Activated T-cell treated with anti-CD3 and anti-CD28 coated beads, Interleukin-2, amount 50 U/mL, for 24 hours (primary cell): Measurements from ENCODE around the gene PROS1.
"Not testable (repeated sequence)": the region's sequence is repeated elsewhere in the genome, so short reads cannot be mapped to it uniquely, and the experiment has no call there.

Source experiments
- DNase-seq: peaks from one replicate; pipeline ENCODE4 v3.0.0-alpha.2; 2020
- H3K27ac Mint-ChIP-seq: 2 replicates; pipeline ENCODE4 v1.8.0; 2020; ENCODE audit warnings: mild to moderate bottlenecking, mixed read lengths
- H3K27me3 Mint-ChIP-seq: 2 replicates; pipeline ENCODE4 v1.8.0; 2020; ENCODE audit warnings: mixed read lengths
- H3K36me3 Mint-ChIP-seq: 2 replicates; pipeline ENCODE4 v1.8.0; 2020; ENCODE audit warnings: low read depth, mixed read lengths
- H3K4me1 Mint-ChIP-seq: 2 replicates; pipeline ENCODE4 v1.8.0; 2020; ENCODE audit warnings: low read depth, mixed read lengths
- H3K4me3 Mint-ChIP-seq: 2 replicates; pipeline ENCODE4 v1.8.0; 2020; ENCODE audit warnings: mild to moderate bottlenecking, moderate library complexity, mixed read lengths
- H3K9me3 Mint-ChIP-seq: 2 replicates; pipeline ENCODE4 v1.8.0; 2020; ENCODE audit warnings: mixed read lengths

PROS1 gene

DNA sequence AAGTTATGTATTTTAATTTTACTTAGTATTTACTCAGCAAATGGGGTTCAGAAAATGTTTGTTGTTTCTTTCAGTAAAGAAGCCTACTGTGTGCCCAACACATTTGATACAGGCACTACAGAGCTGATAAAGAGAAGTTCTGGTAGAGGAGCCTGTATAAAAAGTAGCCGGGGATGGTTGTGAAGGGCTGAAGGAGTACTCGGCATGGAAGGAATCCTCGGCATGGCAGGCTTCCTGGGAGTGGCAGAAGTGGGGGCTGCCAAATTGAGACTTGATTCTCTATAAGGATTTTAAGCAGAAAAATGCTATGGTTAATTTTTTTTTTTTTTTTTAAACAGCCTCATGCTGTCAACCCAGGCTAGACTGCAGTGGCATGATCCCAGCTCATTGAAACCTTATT is 15.5 kb upstream of the PROS1 start:
- no peaks in the 10 kb centered on the region for H3K27me3 Mint-ChIP-seq
- peaks cover 4% of the 10 kb centered on the region for H3K4me1 Mint-ChIP-seq
- no peak overlapping the region for H3K27ac Mint-ChIP-seq
- H3K36me3 Mint-ChIP-seq = no peaks in the 10 kb centered on the region
- no peak for DNase-seq
- no peak overlapping the region for H3K4me3 Mint-ChIP-seq
- H3K9me3 Mint-ChIP-seq = no peaks in the 10 kb centered on the region

DNA sequence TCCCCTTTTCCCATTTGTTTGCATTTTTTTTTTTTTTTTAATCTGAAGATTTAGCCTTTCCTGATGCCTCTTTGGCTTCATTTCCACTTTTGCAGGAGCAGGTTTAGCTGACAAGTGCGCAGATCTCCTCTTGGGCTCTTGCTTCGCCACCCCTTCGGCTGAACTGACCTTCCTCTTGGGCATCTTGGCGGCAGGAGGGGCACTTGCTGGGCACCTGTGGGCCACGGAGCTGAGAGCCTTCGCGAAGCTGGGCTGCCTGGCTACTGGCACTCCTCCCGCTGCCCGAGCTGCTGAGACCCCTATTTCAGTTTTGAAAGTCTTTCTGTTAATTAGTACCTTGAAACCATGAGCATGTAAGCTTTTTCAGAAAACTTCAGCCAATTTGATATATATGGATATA is 15.1 kb upstream of the PROS1 start:
- H3K9me3 Mint-ChIP-seq = no peaks in the 10 kb centered on the region
- no peaks in the 10 kb centered on the region for H3K27me3 Mint-ChIP-seq
- no peaks in the 10 kb centered on the region for H3K36me3 Mint-ChIP-seq
- no peak overlapping the region for H3K27ac Mint-ChIP-seq
- H3K4me1 Mint-ChIP-seq = peaks cover under 1% of the 10 kb centered on the region
- DNase-seq = no peak
- H3K4me3 Mint-ChIP-seq = no peak overlapping the region

DNA sequence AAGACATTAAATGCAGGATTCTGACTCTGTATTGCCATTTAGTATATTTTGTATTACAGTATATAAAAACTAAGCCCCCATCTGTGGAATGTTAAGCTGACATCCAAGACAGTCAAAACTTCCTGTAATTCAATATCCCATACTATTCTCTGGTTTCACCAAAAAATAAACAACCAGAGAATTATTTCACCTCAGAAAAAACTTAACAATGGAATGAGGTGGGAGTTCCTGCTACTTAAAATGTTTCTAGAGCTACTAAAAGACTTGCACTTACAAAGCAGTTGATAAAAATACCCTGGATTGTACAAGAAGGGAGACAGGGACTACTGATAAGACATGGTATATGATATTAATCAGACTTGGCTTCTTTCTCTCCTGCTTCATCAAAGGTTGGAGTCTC is 14.6 kb upstream of the PROS1 start:
- H3K27ac Mint-ChIP-seq = no peak overlapping the region
- H3K36me3 Mint-ChIP-seq = no peaks in the 10 kb centered on the region
- H3K9me3 Mint-ChIP-seq = no peaks in the 10 kb centered on the region
- H3K4me3 Mint-ChIP-seq = no peak overlapping the region
- DNase-seq = no peak
- no peaks in the 10 kb centered on the region for H3K27me3 Mint-ChIP-seq
- H3K4me1 Mint-ChIP-seq = no peaks in the 10 kb centered on the region

DNA sequence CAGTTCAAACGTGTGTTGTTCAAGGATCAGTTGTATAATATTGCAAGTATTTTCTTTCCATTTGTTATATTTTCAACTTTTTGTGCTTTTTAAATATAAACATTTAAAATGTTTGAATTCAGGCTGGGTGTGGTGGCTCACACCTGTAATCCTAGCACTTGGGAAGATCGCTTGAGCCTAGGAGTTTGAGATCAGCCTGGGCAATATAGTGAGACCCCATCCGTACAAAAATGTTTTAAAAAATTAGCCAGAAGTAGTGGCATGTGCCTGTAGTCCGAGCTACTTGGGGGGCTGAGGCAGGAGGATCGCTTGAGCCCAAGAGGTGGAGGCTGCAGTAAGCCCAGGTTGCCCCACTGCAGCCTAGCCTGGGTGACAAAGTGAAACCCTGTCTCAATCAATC is 10.9 kb upstream of the PROS1 start:
- Mint-ChIP-seq H3K9me3 (no peaks in the 10 kb centered on the region), H3K4me1 (peaks cover 11% of the 10 kb centered on the region), H3K27me3 (no peaks in the 10 kb centered on the region), H3K27ac (no peak overlapping the region), H3K36me3 (peaks cover 5% of the 10 kb centered on the region), H3K4me3 (no peak overlapping the region)
- DNase-seq = no peak

DNA sequence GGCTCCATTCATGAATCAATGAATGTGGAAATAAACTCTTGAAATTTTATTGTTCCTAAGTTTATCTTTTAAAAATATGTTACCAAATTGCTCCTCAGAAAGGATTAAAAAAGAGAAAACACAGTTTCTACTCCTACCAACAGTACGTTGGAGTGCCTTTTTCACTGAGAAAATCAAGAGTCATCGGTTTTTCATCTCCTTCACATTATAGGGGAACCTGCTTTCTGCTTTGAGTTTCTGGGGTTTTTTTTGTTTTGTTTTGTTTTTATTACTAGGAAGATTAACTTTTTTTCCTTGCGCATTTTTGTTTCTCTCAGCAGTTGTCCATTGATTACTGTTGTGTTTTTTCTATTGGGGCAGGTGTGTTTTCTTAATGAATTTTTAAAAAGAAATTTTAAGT is 9.7 kb upstream of the PROS1 start:
- Mint-ChIP-seq H3K36me3 (peaks cover 5% of the 10 kb centered on the region), H3K27ac (no peak overlapping the region), H3K9me3 (no peaks in the 10 kb centered on the region), H3K4me1 (peaks cover 15% of the 10 kb centered on the region), H3K27me3 (no peaks in the 10 kb centered on the region), H3K4me3 (no peak overlapping the region)
- DNase-seq = no peak

DNA sequence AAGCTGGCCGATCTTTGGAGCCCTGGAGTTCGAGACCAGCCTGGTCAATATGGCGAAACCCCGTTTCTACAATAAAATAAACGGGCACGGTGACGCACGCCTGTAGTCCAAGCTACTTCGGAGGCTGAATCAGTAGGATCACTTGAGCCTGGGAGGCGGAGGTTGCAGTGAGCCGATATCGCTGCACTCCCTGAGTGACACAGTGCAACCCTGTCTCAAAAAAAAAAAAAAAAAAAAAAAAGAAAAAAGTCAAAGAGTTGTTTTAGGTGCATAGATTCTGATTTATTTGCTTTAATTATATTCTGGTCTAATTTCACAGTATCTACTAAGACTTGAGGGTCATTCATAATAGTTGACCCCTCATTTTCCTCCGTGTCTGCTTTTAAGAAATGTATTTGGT is 8.0 kb upstream of the PROS1 start:
- H3K9me3 Mint-ChIP-seq = no peaks in the 10 kb centered on the region
- peak overlapping the region; percentile 89 for H3K4me3 Mint-ChIP-seq
- no peaks in the 10 kb centered on the region for H3K27me3 Mint-ChIP-seq
- H3K27ac Mint-ChIP-seq = no peak overlapping the region
- peaks cover 5% of the 10 kb centered on the region for H3K36me3 Mint-ChIP-seq
- no peak for DNase-seq
- H3K4me1 Mint-ChIP-seq = peaks cover 15% of the 10 kb centered on the region

DNA sequence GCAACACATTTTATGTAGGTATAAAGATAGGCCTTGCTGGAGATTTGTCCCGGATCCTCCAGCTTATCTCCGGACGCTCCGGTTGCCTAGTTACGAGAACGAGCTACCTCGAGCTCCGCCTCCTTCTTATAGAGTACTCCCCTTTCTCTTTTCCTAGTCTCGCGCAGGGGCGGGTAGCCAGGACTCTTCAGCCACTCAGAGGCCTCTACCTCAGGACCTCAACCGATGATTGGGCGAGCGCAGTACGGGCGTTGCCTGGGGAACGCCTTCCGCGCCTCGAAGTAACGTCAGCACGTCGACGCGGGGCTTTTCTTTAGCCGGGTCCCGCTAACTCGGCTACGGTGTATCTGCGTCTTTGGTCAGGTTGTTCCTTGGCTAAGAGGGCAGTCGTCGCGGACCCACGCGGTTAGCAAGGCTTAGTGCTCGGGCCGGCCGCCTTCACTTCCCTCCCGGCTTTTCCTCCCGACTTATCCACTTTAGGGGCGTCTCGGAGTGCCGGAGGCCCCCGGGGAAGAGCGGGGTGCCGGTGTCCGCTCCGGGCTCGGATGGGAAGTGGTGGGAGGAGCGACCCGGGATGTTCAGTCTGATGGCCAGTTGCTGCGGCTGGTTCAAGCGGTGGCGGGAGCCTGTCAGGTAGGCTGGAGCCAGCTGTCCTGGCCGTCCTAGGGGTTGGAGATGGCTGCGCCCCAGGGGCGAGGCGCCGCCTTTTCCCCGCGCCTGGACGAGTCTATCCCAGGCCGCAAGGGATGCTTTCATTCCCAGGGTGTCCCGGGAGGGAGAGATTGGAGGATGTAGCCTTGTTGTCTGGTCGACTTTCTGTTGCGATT is 6.4 kb upstream of the PROS1 start, which contains the start of gene ARL13B:
Gene ARL13B (plus strand): TSS at position 306 of the 827 bp plus-strand sequence. CDS start 269 bp downstream, at position 575.
- no peaks in the 10 kb centered on the region for H3K27me3 Mint-ChIP-seq
- no peaks in the 10 kb centered on the region for H3K9me3 Mint-ChIP-seq
- peaks cover 5% of the 10 kb centered on the region for H3K36me3 Mint-ChIP-seq
- peak; percentile 91 for DNase-seq
- H3K4me1 Mint-ChIP-seq = peaks cover 15% of the 10 kb centered on the region
- peak within 1 kb of the TSS; percentile 85 for H3K27ac Mint-ChIP-seq
- H3K4me3 Mint-ChIP-seq = peak within 1 kb of the TSS; percentile 89

DNA sequence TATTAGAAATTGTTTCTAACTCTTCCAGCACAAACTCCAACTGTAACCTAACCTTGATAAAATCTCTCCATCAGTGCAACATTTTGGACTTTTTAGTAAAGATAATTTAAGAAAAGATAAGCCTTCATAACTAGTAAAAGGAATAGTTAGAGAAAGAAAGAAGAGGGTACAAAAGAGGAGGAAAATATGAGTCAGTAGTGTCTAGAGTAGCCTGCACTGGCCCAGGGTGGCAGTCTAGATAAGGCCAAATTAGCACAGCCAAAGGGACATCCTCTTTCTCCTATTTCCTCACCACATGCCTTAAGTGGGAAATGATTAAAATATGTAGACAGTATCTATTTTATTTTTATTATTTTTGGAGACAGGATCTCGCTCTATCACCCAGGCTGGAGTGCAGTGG is 3.7 kb downstream of the PROS1 start:
- no peaks in the 10 kb centered on the region for H3K36me3 Mint-ChIP-seq
- no peaks in the 10 kb centered on the region for H3K9me3 Mint-ChIP-seq
- DNase-seq = no peak
- H3K27ac Mint-ChIP-seq = no peak overlapping the region
- H3K27me3 Mint-ChIP-seq = peaks cover 20% of the 10 kb centered on the region
- H3K4me3 Mint-ChIP-seq = no peak overlapping the region
- H3K4me1 Mint-ChIP-seq = peaks cover 12% of the 10 kb centered on the region

DNA sequence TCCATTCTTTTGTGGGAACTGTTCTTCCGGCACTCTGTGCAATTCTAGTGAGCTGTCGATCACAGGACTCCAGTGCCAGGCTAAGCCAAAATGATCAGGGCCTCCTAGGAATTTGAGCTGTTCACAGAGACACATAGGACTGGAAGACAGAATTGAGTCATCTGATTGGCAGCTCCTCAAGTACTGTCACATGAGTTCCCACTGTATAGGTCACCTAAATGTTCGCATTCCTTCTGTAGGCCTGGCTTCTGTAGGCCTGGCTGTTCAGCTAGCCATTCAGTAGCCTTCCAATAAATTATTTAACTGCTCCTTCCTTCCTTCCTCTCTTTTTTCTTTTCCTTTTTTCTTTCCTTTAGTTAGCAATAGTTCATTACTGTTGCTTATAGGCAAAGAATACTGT is 4.3 kb downstream of the PROS1 start:
- Mint-ChIP-seq H3K4me1 (peaks cover 12% of the 10 kb centered on the region), H3K27me3 (peaks cover 22% of the 10 kb centered on the region), H3K4me3 (no peak overlapping the region), H3K36me3 (no peaks in the 10 kb centered on the region), H3K9me3 (no peaks in the 10 kb centered on the region), H3K27ac (no peak overlapping the region)
- no peak for DNase-seq

DNA sequence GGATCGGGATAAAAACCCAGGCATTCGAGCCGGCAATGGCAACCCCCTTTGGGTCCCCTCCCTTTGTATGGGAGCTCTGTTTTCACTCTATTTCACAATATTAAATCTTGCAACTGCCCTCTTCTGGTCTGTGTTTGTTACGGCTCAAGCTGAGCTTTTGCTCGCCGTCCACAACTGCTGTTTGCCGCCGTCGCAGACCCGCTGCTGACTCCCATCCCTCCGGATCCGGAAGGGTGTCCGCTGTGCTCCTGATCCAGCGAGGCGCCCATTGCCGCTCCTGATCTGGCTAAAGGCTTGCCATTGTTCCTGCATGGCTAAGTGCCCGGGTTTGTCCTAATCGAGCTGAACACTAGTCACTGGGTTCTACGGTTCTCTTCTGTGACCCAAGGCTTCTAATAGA is 8.6 kb downstream of the PROS1 start:
- not testable (repeated sequence) for H3K36me3 Mint-ChIP-seq, H3K27me3 Mint-ChIP-seq, H3K4me3 Mint-ChIP-seq, H3K4me1 Mint-ChIP-seq, H3K9me3 Mint-ChIP-seq, H3K27ac Mint-ChIP-seq, DNase-seq

DNA sequence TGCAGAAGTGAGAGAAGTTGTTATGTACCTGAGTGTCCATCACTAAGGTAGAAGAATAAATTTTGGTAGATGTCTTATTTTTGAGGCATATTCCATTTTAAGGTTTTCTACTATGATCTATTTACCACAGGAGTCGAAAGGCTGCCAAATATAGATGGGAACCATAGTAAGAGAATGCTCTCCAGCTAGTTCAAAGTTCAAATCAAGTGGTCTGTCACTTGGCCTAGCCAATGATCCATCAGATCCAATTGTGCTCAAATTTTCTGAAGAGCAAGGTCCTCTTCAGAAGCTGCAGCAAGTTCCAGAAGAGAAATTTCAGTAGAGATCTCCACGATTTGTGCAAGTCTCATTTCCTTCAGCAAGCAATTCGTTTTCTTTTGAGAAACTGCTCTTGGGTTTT is 10.9 kb downstream of the PROS1 start:
- Mint-ChIP-seq H3K27me3 (peaks cover 11% of the 10 kb centered on the region), H3K4me3 (no peak overlapping the region), H3K27ac (no peak overlapping the region), H3K36me3 (no peaks in the 10 kb centered on the region), H3K4me1 (no peaks in the 10 kb centered on the region), H3K9me3 (no peaks in the 10 kb centered on the region)
- no peak for DNase-seq

DNA sequence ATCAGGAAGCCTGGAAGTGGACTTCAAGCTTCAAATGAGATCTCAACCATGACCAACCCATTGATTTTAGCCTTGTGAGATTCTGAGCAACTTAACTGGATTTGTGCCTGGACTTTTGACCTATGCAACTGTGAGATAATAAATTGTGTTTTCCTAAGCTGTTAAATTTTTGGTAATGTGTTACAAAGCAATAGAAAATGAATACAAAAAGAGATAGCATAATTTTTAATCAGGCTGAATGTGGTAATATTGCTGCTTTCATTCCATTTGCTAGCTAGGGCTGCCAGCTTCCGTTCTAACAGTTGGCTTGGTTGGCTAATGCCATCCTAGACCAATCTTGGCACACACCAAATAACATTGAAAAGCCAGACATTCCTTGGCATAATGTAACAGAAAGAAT is 12.2 kb downstream of the PROS1 start:
- Mint-ChIP-seq H3K9me3 (no peaks in the 10 kb centered on the region), H3K4me1 (no peaks in the 10 kb centered on the region), H3K4me3 (no peak overlapping the region), H3K27ac (no peak overlapping the region), H3K36me3 (no peaks in the 10 kb centered on the region), H3K27me3 (peaks cover 15% of the 10 kb centered on the region)
- no peak for DNase-seq

DNA sequence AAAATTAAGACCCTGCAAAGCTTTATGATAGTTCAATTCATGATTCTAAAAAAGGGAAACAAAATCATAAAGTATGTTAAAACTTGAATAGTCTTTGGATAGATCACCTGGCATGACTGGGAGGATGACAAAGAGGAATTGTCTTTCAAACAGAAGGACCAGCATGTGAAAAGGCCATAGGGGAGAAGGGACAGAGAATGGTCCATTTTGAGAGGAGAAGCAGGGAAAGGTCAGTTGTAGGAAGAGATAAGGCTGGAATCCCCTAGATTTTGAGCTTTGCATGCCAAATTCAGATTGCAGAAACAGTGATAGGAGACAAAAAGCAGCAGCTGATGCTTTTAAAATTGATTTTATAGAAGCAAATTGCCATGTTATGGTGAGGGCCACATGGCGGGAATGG is 12.7 kb downstream of the PROS1 start:
- H3K4me3 Mint-ChIP-seq = no peak overlapping the region

DNA sequence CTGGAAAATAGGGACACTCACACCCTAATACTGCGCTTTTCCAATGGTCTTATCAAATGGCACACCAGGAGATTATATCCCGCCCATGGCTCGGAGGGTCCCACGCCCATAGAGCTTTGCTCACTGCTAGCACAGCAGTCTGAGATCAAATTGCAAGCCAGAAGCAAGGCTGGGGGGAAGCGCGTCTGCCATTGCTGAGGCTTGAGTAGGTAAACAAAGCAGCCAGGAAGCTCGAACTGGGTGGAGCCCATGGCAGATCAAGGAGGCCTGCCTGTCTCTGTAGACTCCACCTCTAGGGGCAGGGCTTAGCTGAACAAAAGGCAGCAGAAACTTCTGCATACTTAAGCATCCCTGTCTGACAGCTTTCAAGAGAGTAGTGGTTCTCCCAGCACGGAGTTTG is 23.7 kb downstream of the PROS1 start:
- not testable (repeated sequence) for H3K36me3 Mint-ChIP-seq, H3K9me3 Mint-ChIP-seq, H3K4me3 Mint-ChIP-seq, H3K27ac Mint-ChIP-seq, DNase-seq, H3K4me1 Mint-ChIP-seq
- peaks cover 30% of the 10 kb centered on the region for H3K27me3 Mint-ChIP-seq

More for the DNA sequence above, 12.7 kb downstream of the PROS1 start:
- H3K27me3 Mint-ChIP-seq = peaks cover 15% of the 10 kb centered on the region
- H3K4me1 Mint-ChIP-seq = no peaks in the 10 kb centered on the region
- no peaks in the 10 kb centered on the region for H3K9me3 Mint-ChIP-seq
- no peak overlapping the region for H3K27ac Mint-ChIP-seq
- no peak for DNase-seq
- H3K36me3 Mint-ChIP-seq = no peaks in the 10 kb centered on the region

DNA sequence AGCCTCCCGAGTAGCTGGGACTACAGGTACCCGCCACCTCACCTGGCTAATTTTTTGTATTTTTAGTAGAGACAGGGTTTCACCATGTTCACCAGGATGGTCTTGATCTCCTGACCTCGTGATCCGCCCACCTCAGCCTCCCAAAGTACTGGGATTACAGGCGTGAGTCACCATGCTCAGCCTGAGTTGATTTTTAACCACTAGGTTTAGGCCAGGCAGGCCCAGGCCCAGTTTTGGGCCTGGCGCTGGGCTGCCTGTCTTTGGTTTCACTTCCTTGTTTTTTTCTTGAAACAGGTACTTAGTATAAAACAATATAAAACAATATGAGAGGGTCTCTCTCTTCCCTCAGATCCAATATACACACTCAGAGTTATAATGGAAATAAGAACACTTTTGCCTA is 36.2 kb downstream of the PROS1 start:
- DNase-seq, H3K27me3 Mint-ChIP-seq, H3K9me3 Mint-ChIP-seq, H3K27ac Mint-ChIP-seq, H3K36me3 Mint-ChIP-seq, H3K4me1 Mint-ChIP-seq, H3K4me3 Mint-ChIP-seq: not testable (repeated sequence)

DNA sequence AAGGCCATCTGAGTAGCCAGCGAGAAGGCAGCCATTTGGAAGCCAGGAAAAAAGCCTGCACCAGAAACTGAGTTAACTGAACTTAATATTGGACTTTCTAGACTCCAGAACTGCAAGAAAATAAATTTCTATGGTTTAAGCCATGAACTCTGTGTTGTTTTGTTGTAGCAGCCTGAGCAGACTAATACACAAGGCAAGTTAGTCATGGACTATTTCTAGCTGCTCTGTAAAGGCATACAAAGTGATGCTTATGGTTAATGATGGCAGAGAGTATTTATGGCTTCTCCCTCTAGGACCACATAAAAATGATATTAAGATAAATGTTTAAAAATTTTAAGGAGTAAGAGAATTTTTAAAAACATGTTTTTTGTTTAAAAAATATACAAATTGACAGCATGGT is 37.1 kb downstream of the PROS1 start:
- no peaks in the 10 kb centered on the region for H3K27me3 Mint-ChIP-seq
- no peaks in the 10 kb centered on the region for H3K9me3 Mint-ChIP-seq
- no peak overlapping the region for H3K27ac Mint-ChIP-seq
- DNase-seq = no peak
- H3K4me3 Mint-ChIP-seq = no peak overlapping the region
- H3K4me1 Mint-ChIP-seq = no peaks in the 10 kb centered on the region
- H3K36me3 Mint-ChIP-seq = no peaks in the 10 kb centered on the region
